Right lobe of liver (tissue), 4 donors: ENCODE measurements around the gene TEX19.

Source experiments
- CTCF ChIP-seq, 4 donors: fragments of 200-600 bp in 3 of 4; fragments of 450-650 bp in 1 of 4; IDR thresholded peaks; one replicate each; pipeline versions ENCODE4 v1.5.1 to v1.8.0; 2016 to 2022; ENCODE audit warnings: antibody characterized with exemption in 4 of 4, mild to moderate bottlenecking in 2 of 4
- POLR2A ChIP-seq: fragments of 450-650 bp; IDR thresholded peaks from one replicate; pipeline ENCODE4 v1.6.1; 2017; ENCODE audit warnings: antibody characterized with exemption, mild to moderate bottlenecking
- donor health status: DM: no; HTN: no; CAD: no.
- donor health status: DM: no; HTN: no; CAD: no.
- donor health status: DM: no; HTN: yes; CAD: no.

GRCh38 chr17:82399601-82400101 is 40.6 kb downstream of the TEX19 start:
- no peak for TF ChIP-seq CTCF (IDR thresholded peaks at IDR 0.05)
- no peak for TF ChIP-seq POLR2A
